ENCODE measurements around the gene IFT88. TPM values are rescaled to one million over a fixed set of nuclear protein-coding genes. Genes with fewer than 3 reads are reported as not detected.

IFT88 gene
- total and polyA plus RNA-seq, 9 of the 15 experiments (the other 6 are each of a cell fraction or from before 2014, with no cell fraction given) = 8.3 to 13.5 (median 10.0) TPM

GRCh38 chr13:20566468-20566897, 474 bp upstream of the IFT88 start:
- Histone ChIP-seq H3K79me2 (ENCODE audit: control insufficient read depth, insufficient read depth, low read length) (peaks cover 13% of the 10 kb centered on the region; the same call in 2 of the 3 replicates), H3K9me1 (ENCODE audit: control insufficient read depth, insufficient read depth, low read length) (no peaks in the 10 kb centered on the region), H3K4me3 (peak overlapping the region; percentile 77), H3K4me2 (ENCODE audit: insufficient read depth, low read length) (peak overlapping the region; percentile 81), H4K20me1 (replicated peaks; ENCODE audit: control insufficient read depth, insufficient read depth, low read length) (no peaks in the 10 kb centered on the region), H3K36me3 (ENCODE audit: control insufficient read depth, insufficient read depth, low read length) (no peaks in the 10 kb centered on the region), H3K9me3 (replicated peaks; ENCODE audit: control insufficient read depth, insufficient read depth, low read depth, low read length) (peaks cover 5% of the 10 kb centered on the region; the same call in 1 of the 2 replicates), H3K27me3 (ENCODE audit: control insufficient read depth in 2 of 2, insufficient read depth in 2 of 2, low read length in 2 of 2) (no peaks in the 10 kb centered on the region), H3K4me1 (replicated peaks in 1 of 2; ENCODE audit: control insufficient read depth in 2 of 2, insufficient read depth in 2 of 2, low read length in 2 of 2) (no peaks in the 10 kb centered on the region; a peak in 1 of 5 replicates), H3K9ac (ENCODE audit: insufficient read depth in 1 of 2, low read depth in 2 of 2, low read length in 2 of 2) (peak overlapping the region; percentile 85 to 90), H2AFZ (ENCODE audit: low read depth, low read length) (peak overlapping the region; percentile 79), H3K27ac (ENCODE audit: extremely low read depth, low read depth, low read length) (peak overlapping the region; percentile 95)
- in situ Hi-C loops (cut with MboI) (no loop called here), intact Hi-C loops (cut with micrococcal nuclease) (no loop called here)
- ChIA-PET CTCF (ENCODE audit: low intra/inter-chr PET ratio) (no interaction called here), POLR2A (interaction anchor here (1.0 to 3.0 kb wide), 2 partner anchors 12 to 56 kb away, joined by 3 to 9 read pairs; no protein-coding TSS in a partner anchor)
- peak in 1 of 4 experiments; percentile 71 for DNase-seq (ENCODE audit: extremely low read depth in 1 of 4, low spot score in 3 of 4)
- TSS peak; percentile 94 for BruUV-seq (replicated peaks)
- peak; percentile 77 for FAIRE-seq
- peak; percentile 81 for ATAC-seq
- WGBS (ENCODE audit: insufficient coverage, low coverage, missing lambda C conversion rate) = 2% methylated on average over 8 of the region's 21 CpGs
- TF ChIP-seq, protein P1, sequence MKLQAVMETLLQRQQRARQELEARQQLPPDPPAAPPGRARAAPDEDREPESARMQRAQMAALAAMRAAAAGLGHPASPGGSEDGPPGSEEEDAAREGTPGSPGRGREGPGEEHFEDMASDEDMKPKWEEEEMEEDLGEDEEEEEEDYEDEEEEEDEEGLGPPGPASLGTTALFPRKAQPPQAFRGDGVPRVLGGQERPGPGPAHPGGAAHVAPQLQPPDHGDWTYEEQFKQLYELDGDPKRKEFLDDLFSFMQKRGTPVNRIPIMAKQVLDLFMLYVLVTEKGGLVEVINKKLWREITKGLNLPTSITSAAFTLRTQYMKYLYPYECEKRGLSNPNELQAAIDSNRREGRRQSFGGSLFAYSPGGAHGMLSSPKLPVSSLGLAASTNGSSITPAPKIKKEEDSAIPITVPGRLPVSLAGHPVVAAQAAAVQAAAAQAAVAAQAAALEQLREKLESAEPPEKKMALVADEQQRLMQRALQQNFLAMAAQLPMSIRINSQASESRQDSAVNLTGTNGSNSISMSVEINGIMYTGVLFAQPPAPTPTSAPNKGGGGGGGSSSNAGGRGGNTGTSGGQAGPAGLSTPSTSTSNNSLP (IDR thresholded peaks at IDR 0.05; ENCODE audit: borderline replicate concordance, low read depth, low read length) = no peak
- TF ChIP-seq MCM5 (IDR thresholded peaks at IDR 0.05; ENCODE audit: low read depth) (no peak), TSHZ1 (CRISPR knock-in tag; IDR thresholded peaks at IDR 0.05) (no peak), SMAD2 (IDR thresholded peaks at IDR 0.05; ENCODE audit: low read depth, low read length) (no peak), DPF2 (IDR thresholded peaks at IDR 0.05) (0 out of 2 replicates have a peak, but pooled peaks have one; percentile 39), TBP (optimal IDR thresholded peaks at IDR 0.05; ENCODE audit: low read depth, low read length) (no peak), KLF6 (CRISPR knock-in tag; IDR thresholded peaks at IDR 0.05; ENCODE audit: borderline replicate concordance) (no peak), EGR1 (conservative IDR thresholded peaks at IDR 0.05) (no peak), C11orf30 (IDR thresholded peaks at IDR 0.05; ENCODE audit: low read depth) (peak; percentile 59; the same call in 1 of the 2 replicates), HMG20A (CRISPR knock-in tag; conservative IDR thresholded peaks at IDR 0.05) (no peak)
- TF ChIP-seq, protein P2, sequence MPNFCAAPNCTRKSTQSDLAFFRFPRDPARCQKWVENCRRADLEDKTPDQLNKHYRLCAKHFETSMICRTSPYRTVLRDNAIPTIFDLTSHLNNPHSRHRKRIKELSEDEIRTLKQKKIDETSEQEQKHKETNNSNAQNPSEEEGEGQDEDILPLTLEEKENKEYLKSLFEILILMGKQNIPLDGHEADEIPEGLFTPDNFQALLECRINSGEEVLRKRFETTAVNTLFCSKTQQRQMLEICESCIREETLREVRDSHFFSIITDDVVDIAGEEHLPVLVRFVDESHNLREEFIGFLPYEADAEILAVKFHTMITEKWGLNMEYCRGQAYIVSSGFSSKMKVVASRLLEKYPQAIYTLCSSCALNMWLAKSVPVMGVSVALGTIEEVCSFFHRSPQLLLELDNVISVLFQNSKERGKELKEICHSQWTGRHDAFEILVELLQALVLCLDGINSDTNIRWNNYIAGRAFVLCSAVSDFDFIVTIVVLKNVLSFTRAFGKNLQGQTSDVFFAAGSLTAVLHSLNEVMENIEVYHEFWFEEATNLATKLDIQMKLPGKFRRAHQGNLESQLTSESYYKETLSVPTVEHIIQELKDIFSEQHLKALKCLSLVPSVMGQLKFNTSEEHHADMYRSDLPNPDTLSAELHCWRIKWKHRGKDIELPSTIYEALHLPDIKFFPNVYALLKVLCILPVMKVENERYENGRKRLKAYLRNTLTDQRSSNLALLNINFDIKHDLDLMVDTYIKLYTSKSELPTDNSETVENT (CRISPR knock-in tag; IDR thresholded peaks at IDR 0.05) = no peak
- TF ChIP-seq, protein P3, sequence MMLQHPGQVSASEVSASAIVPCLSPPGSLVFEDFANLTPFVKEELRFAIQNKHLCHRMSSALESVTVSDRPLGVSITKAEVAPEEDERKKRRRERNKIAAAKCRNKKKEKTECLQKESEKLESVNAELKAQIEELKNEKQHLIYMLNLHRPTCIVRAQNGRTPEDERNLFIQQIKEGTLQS (IDR thresholded peaks at IDR 0.05) = peak; percentile 57; the same call in 1 of the 2 replicates
- TF ChIP-seq, protein P3 (CRISPR knock-in tag; conservative IDR thresholded peaks at IDR 0.05) = no peak
- TF ChIP-seq, protein P4, sequence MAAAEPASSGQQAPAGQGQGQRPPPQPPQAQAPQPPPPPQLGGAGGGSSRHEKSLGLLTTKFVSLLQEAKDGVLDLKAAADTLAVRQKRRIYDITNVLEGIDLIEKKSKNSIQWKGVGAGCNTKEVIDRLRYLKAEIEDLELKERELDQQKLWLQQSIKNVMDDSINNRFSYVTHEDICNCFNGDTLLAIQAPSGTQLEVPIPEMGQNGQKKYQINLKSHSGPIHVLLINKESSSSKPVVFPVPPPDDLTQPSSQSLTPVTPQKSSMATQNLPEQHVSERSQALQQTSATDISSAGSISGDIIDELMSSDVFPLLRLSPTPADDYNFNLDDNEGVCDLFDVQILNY (CRISPR knock-in tag; IDR thresholded peaks at IDR 0.05) = no peak

Measured in K562 (cell line).